ENCODE measurements around the gene TFDP2. TPM values are rescaled to one million over a fixed set of nuclear protein-coding genes. Genes with fewer than 3 reads are reported as not detected.

Gene TFDP2
- total RNA-seq, 1 donor from 2014 or later: 173 TPM

- Histone ChIP-seq H2AFZ (replicated peaks) (peak overlapping the region; percentile 20), H3K4me3 (no peak overlapping the region), H3K36me3 (no peaks in the 10 kb centered on the region), H3K27me3 (no peaks in the 10 kb centered on the region), H3K4me1 (peaks cover 19% of the 10 kb centered on the region), H3K27ac (peak overlapping the region; percentile 95), H3K9ac (no peak overlapping the region), H3F3A (ENCODE audit: low read depth) (peaks cover 23% of the 10 kb centered on the region), H3K9me3 (ENCODE audit: low read depth) (no peaks in the 10 kb centered on the region), H3K4me2 (peak overlapping the region; percentile 56), H4K20me1 (ENCODE audit: low read depth) (no peaks in the 10 kb centered on the region), H3K79me2 (ENCODE audit: low read depth) (peaks cover 34% of the 10 kb centered on the region)
- Mint-ChIP-seq H3K9me3 (no peaks in the 10 kb centered on the region), H3K36me3 (peaks cover 7% of the 10 kb centered on the region), H3K4me1 (peaks cover 7% of the 10 kb centered on the region), H3K27ac (peak overlapping the region; percentile 5), H3K4me3 (no peak overlapping the region), H3K27me3 (ENCODE audit: insufficient read depth, low read depth) (no peaks in the 10 kb centered on the region)
- TF ChIP-seq CTCF (IDR thresholded peaks at IDR 0.05) (no peak), EZH2 (IDR thresholded peaks at IDR 0.05) (no peak), EZH2phosphoT487 (IDR thresholded peaks at IDR 0.05) (no peak)
- peak; percentile 48 for DNase-seq (ENCODE audit: low spot score)
Observed at GRCh38 chr3:142127941-142128658, 21.2 kb downstream of the TFDP2 start.

GRCh38 chr3:142124243-142124642 lies 25.1 kb downstream of the TFDP2 start:
- TF ChIP-seq EZH2phosphoT487 (IDR thresholded peaks at IDR 0.05) (no peak), EZH2 (IDR thresholded peaks at IDR 0.05) (no peak), CTCF (IDR thresholded peaks at IDR 0.05) (no peak)
- Histone ChIP-seq H3F3A (ENCODE audit: low read depth) (peaks cover 22% of the 10 kb centered on the region), H3K36me3 (no peaks in the 10 kb centered on the region), H3K9ac (no peak overlapping the region), H2AFZ (replicated peaks) (no peak overlapping the region), H3K4me1 (peaks cover 18% of the 10 kb centered on the region), H3K9me3 (ENCODE audit: low read depth) (no peaks in the 10 kb centered on the region), H3K4me3 (no peak overlapping the region), H3K4me2 (no peak overlapping the region), H3K27ac (no peak overlapping the region), H3K79me2 (ENCODE audit: low read depth) (peaks cover 25% of the 10 kb centered on the region), H3K27me3 (no peaks in the 10 kb centered on the region), H4K20me1 (ENCODE audit: low read depth) (peaks cover 5% of the 10 kb centered on the region)
- Mint-ChIP-seq H3K27ac (no peak overlapping the region), H3K27me3 (ENCODE audit: insufficient read depth, low read depth) (no peaks in the 10 kb centered on the region), H3K9me3 (no peaks in the 10 kb centered on the region), H3K4me1 (peaks cover 7% of the 10 kb centered on the region), H3K4me3 (no peak overlapping the region), H3K36me3 (no peaks in the 10 kb centered on the region)
- DNase-seq (ENCODE audit: low spot score): no peak

DNA sequence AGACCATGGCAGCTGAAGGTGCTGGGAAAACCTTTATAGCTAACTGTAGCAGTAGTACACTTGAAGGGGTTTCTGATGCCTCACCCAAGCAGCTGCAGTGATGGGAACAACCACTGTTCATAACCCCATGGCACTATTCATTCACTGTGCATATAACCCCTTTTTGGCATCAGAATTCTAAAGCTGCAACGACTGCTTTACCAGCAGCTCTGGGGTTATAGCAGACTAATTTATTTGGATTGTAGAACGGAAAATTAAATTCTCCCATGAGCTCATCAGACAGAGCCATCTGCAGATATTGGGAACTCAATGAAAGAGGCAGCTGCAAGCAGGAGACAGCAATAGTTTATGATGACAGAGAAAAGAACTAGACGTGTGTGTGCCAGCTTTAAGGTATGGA lies 28.6 kb downstream of the TFDP2 start:
- peaks cover 31% of the 10 kb centered on the region for H3K79me2 ChIP-seq (ENCODE audit: low read depth)
- no peak overlapping the region for H2AFZ ChIP-seq (replicated peaks)
- H3K27ac ChIP-seq: no peak overlapping the region
- no peaks in the 10 kb centered on the region for H3K9me3 Mint-ChIP-seq
- no peaks in the 10 kb centered on the region for H3K27me3 ChIP-seq
- TF ChIP-seq EZH2phosphoT487 (IDR thresholded peaks at IDR 0.05) (no peak), CTCF (IDR thresholded peaks at IDR 0.05) (no peak), EZH2 (IDR thresholded peaks at IDR 0.05) (no peak)
- no peak overlapping the region for H3K4me2 ChIP-seq
- peaks cover 3% of the 10 kb centered on the region for H3F3A ChIP-seq (ENCODE audit: low read depth)
- no peak for DNase-seq (ENCODE audit: low spot score)
- peaks cover 5% of the 10 kb centered on the region for H3K4me1 Mint-ChIP-seq
- H3K4me1 ChIP-seq: peaks cover 6% of the 10 kb centered on the region
- peaks cover 5% of the 10 kb centered on the region for H4K20me1 ChIP-seq (ENCODE audit: low read depth)
- H3K9me3 ChIP-seq (ENCODE audit: low read depth): no peaks in the 10 kb centered on the region
- H3K4me3 Mint-ChIP-seq: no peak overlapping the region
- no peaks in the 10 kb centered on the region for H3K36me3 Mint-ChIP-seq
- peaks cover 2% of the 10 kb centered on the region for H3K27me3 Mint-ChIP-seq (ENCODE audit: insufficient read depth, low read depth)
- no peak overlapping the region for H3K4me3 ChIP-seq
- no peak overlapping the region for H3K9ac ChIP-seq
- no peaks in the 10 kb centered on the region for H3K36me3 ChIP-seq
- no peak overlapping the region for H3K27ac Mint-ChIP-seq
